Urothelium cell line (cell line): ENCODE measurements around the gene CPEB3.

Source experiments
- DNase-seq: peaks from one replicate; pipeline ENCODE4 v3.0.0; 2011; ENCODE audit warnings: low spot score, mixed read lengths
- FAIRE-seq: peaks from 2 replicates; lab custom pipeline; 2011; peaks lifted over from hg19 to GRCh38; lab: Jason Lieb, UNC

The CPEB3 gene

DNA sequence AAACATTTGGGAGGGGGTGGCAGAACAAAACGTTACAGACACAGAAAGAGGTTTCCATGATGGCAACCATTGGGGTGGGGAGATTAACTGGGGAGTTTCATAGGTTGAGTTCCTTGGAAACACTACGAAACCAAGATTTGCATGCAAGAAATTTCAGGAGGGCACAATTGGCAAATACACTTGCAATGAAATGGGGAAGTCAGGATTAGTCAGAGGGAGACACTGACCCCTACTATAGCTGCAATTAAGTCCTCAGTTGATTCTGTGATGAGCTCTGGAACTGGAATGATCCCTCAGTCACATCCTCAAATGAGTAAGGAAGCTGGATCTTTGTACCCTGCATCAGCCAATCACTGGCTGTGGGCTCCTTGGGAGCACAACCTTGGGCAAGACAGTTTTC is 22.1 kb downstream of the CPEB3 start:
- no peak for DNase-seq
- no peak for FAIRE-seq

GRCh38 chr10:92267343-92267742 is 23.5 kb downstream of the CPEB3 start:
- DNase-seq (no peak), FAIRE-seq (no peak)

DNA sequence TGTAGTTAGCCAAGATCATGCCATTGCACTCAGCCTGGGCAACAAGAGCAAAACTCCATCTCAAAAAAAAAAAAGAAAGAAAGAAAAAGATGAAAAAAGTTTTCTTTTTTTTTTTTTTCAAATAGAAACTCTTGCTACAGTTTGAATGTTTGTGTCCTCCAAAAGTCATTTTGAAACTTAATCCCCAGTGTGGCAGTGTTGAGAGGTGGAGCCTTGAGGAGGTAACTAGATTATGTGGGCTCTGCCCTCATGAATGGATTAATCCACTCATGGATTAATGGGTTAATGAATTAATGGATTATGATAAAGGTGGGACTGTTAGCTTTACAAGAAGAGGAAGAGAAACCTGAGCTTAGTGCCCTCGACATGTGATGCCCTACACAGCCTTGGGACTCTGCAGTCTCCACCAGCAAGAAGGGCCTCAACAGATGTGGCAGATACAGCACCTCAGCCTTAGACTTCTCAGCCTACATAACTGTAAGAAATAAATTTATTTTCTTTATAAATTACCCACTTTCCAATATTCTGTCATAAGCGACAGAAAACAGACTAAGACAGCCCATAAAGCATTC is 25.1 kb downstream of the CPEB3 start:
- DNase-seq (no peak), FAIRE-seq (no peak)

DNA sequence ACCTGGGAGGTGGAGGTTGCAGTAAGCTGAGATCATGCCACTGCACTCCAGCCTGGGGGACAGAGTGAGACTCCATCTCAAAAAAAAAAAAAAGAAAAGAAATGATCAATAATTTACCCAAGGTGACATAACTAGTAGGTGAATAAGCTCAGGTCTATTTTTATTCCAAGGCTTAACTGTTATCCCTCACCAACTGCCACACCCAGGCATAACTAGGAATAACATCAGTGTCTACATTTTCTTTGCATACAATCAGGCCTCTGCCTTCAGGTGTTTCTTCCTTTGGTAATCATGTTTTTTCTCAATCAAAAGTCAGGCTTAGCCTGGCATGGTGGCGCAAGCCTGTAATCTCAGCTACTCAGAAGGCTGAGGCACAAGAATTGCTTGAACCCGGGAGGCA is 26.6 kb downstream of the CPEB3 start:
- DNase-seq (no peak), FAIRE-seq (no peak)

- DNase-seq = no peak
- FAIRE-seq = no peak
Observed at GRCh38 chr10:92263396-92263795, 27.5 kb downstream of the CPEB3 start.

GRCh38 chr10:92248566-92248965 is 42.3 kb downstream of the CPEB3 start:
- FAIRE-seq = no peak
- DNase-seq = no peak

DNA sequence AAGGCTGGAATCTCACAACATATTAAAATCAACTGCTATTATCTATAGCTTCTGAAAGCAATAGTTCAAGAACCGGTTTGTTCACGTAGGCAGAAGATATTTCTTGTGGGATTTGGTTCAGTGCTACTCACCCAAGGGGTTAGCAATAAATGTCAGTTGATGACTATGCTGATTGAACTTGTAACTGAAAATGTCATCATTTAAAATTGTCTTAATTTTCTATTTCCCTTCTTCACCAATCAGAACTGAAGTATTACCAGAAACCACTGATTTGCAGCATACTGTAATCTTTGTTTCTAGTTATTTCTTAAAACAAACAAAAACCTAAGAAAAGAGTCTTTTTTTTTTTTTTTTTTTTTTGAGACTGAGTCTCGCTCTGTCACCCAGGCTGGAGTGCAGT is 46.1 kb downstream of the CPEB3 start:
- FAIRE-seq (no peak), DNase-seq (no peak)

GRCh38 chr10:92242910-92243671 is 47.8 kb downstream of the CPEB3 start:
- FAIRE-seq (no peak), DNase-seq (peak; percentile 29)

- FAIRE-seq = no peak
- no peak for DNase-seq
Observed at GRCh38 chr10:92242380-92242779, 48.5 kb downstream of the CPEB3 start.

DNA sequence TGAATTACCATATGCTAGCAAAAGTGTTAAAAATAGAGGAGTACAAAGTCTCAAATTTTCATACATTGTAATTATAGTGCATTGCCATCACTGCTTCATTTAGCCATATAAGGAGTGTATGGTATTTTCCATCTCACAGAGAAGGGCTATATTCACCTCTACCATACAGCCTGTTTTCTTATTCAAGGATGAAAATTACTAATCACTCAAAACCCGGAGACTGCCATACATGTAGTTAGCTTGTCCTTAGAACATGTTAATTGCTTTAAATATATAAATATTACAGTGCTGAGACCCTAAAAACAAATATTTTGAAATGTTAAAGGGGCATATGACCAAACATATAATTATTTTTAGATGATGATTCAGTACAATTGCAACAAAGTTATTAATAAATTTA is 49.4 kb downstream of the CPEB3 start:
- FAIRE-seq (no peak), DNase-seq (no peak)

- FAIRE-seq (no peak), DNase-seq (no peak)
Observed at GRCh38 chr10:92241158-92241500, 49.7 kb downstream of the CPEB3 start.

DNA sequence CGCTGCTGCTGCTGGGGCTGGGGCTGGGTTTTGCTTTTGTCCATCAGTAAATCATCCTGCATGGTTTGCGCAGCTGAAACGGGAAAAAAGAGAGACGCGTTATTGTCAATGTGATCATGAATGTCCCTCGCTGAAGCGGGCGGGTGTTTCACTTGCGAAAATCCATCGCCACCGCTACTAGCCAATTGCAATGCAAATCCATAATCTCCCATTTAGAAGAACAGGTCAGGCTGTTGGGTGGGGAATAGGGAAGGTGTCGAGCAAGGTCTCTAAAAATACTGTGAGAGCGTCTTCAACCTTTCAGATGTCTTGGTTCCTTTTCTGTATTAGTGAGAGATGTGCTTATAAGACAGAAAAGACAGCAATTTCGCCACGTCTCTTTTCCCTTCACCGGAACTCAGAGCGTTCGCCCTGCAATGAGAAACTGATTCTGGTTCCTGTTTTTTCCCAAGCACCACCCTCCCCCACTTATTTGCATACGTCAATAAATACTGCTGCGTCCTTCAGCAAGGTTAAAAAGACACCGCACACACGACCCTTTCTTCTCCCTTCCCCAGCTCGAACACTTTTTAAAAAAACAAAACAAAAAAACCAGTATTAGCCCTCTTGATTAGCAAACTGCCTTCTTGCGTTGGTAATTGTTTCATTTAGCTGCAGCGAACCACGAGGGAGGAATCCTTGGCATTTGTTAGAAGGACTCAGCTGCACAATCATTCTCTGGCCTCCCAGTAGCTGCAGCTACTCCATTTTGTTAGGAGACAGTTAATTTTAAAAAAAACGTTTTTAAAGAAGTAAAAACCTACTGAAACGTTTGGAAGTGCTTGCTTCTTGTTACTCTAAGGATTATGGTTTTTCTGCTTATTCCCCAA is 50.4 kb downstream of the CPEB3 start:
- DNase-seq (peak; percentile 65), FAIRE-seq (no peak)

- FAIRE-seq = peak; percentile 20
Observed at GRCh38 chr10:92239600-92240288, 51.1 kb downstream of the CPEB3 start.

DNA sequence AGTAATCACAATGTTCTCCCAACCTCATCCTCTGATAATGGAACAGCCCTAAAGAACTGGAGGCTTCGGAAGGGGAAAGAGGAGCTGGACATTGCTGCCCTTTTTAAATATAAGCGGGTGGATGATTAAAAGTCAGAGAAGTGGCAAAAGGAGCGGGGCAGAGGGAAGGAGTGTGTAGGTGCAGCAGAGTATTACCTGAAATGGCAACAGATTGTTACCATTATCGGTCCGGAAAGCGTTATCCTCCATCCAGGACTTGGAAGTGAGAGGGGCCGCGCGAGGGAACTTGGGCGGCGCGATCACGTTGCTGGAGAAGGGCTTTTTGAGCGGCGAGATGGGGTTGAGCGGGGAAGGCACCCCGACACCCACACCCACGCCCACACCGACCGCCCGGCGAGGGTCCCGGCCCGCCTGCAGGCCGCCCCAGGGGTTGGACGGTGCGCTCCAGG is 51.7 kb downstream of the CPEB3 start:
- no peak for DNase-seq
- no peak for FAIRE-seq

More at GRCh38 chr10:92239600-92240288, 51.1 kb downstream of the CPEB3 start:
- DNase-seq = peak; percentile 37

- no peak for FAIRE-seq
Observed at GRCh38 chr10:92238586-92239098, 52.2 kb downstream of the CPEB3 start.

GRCh38 chr10:92238054-92238585 is 52.8 kb downstream of the CPEB3 start:
- FAIRE-seq = no peak
- DNase-seq = no peak

More at GRCh38 chr10:92238586-92239098, 52.2 kb downstream of the CPEB3 start:
- DNase-seq = peak; percentile 37

- no peak for FAIRE-seq
- DNase-seq = no peak
Observed at GRCh38 chr10:92231196-92231595, 59.7 kb downstream of the CPEB3 start.

DNA sequence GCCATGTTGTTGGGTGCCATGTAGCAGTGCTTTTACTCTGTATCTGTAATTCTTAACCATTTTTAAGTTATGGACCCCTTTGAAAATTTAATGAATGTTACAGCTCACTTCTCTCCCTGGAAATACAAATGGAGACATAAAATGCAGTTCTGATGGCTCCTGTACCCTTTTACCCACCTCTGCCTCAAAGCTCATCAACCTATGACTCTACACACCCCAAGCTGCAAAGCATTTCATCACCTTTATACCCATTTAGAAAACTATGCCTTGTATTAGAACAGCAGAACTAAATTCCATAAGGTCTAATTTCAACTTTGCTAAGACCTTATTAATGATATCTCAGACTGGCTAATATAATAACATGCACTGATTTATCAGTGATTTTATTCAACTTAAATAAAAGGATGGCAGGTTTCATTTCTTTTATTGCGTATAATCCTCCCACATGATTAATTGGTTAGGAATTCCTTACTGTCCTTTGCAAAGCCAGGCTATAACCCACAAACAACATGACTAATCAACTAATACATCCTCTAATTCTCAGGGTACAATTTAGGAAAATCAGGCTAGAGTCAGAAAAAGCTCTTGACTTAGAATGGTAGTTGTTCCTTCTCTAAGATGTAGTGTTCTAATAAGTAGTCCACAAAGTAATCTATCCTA is 68.1 kb downstream of the CPEB3 start:
- FAIRE-seq = no peak
- peak; percentile 57 for DNase-seq

DNA sequence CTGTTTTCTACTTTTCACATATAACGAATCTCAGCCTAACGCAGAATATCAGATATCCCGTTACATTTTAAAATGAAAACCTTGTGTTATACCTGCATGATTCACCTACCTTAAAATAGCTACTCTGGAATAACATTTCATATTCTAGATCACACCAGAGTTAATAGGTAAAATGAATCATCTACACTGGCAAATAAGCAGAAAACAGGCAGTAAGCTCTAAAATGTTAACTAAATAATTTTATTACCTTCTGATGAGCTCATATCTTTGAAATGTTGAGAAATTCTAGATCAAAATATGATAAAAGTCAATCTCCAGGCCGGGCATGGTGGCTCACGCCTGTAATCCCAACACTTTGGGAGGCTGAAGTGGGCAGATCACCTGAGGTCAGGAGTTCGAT is 71.3 kb downstream of the CPEB3 start:
- DNase-seq (no peak), FAIRE-seq (no peak)

GRCh38 chr10:92218569-92218968 is 72.3 kb downstream of the CPEB3 start:
- DNase-seq (no peak), FAIRE-seq (no peak)
